ENCODE measurements around the gene PLEKHG1.

The PLEKHG1 gene

GRCh38 chr6:150599199-150600009 is at the start of gene PLEKHG1:
TSS of gene PLEKHG1 (plus strand) at chr6:150599885. CDS start at chr6:150733682, 133,797 bp downstream.
- DNase-seq, result no peak

GRCh38 chr6:150550244-150550643 is 49.4 kb upstream of the PLEKHG1 start:
- no peak for DNase-seq

- no peak for DNase-seq
These were observed 42.6 kb upstream of the PLEKHG1 start for GRCh38 chr6:150557043-150557599.

- no peak for DNase-seq
These were observed 39.4 kb upstream of the PLEKHG1 start for GRCh38 chr6:150560004-150560883.

GRCh38 chr6:150560884-150561219 is 38.8 kb upstream of the PLEKHG1 start:
- no peak for DNase-seq

GRCh38 chr6:150565945-150566344 is 33.7 kb upstream of the PLEKHG1 start:
- no peak for DNase-seq

- DNase-seq, result no peak
These were observed 33.2 kb upstream of the PLEKHG1 start for GRCh38 chr6:150566486-150566885.

- DNase-seq, result no peak
These were observed 32.3 kb upstream of the PLEKHG1 start for GRCh38 chr6:150567380-150567779.

GRCh38 chr6:150567823-150568383 is 31.8 kb upstream of the PLEKHG1 start:
- DNase-seq, result no peak

- no peak for DNase-seq
These were observed 31.1 kb upstream of the PLEKHG1 start for GRCh38 chr6:150568560-150568959.

- DNase-seq, result no peak
These were observed 30.5 kb upstream of the PLEKHG1 start for GRCh38 chr6:150569161-150569560.

GRCh38 chr6:150573041-150573681 is 26.5 kb upstream of the PLEKHG1 start:
- no peak for DNase-seq

- DNase-seq, result no peak
These were observed 23.8 kb upstream of the PLEKHG1 start for GRCh38 chr6:150575836-150576235.

GRCh38 chr6:150576651-150577226 is 22.9 kb upstream of the PLEKHG1 start:
- DNase-seq, result no peak

GRCh38 chr6:150579611-150580010 is 20.1 kb upstream of the PLEKHG1 start:
- no peak for DNase-seq

- DNase-seq, result no peak
These were observed 19.2 kb upstream of the PLEKHG1 start for GRCh38 chr6:150580489-150580888.

GRCh38 chr6:150584065-150584464 is 15.6 kb upstream of the PLEKHG1 start:
- no peak for DNase-seq

- DNase-seq, result no peak
These were observed 15.1 kb upstream of the PLEKHG1 start for GRCh38 chr6:150584596-150584995.

GRCh38 chr6:150586850-150587359 is 12.8 kb upstream of the PLEKHG1 start:
- no peak for DNase-seq

- no peak for DNase-seq
These were observed 12.0 kb upstream of the PLEKHG1 start for GRCh38 chr6:150587637-150588036.

- DNase-seq, result no peak
These were observed 10.7 kb upstream of the PLEKHG1 start for GRCh38 chr6:150588888-150589499.

GRCh38 chr6:150589852-150590251 is 9.8 kb upstream of the PLEKHG1 start:
- no peak for DNase-seq
